ENCODE data around the gene TAS1R1.

Gene TAS1R1

GRCh38 chr1:6554907-6555778, at the start of gene TAS1R1:
TAS1R1 (plus strand) TSS chr1:6555307; CDS start chr1:6555374, 67 bp downstream.
- DNase-seq (ENCODE audit: low read depth), result no peak

GRCh38 chr1:6505367-6506209, 49.5 kb upstream of the TAS1R1 start:
- DNase-seq (ENCODE audit: low read depth), result no peak

DNA sequence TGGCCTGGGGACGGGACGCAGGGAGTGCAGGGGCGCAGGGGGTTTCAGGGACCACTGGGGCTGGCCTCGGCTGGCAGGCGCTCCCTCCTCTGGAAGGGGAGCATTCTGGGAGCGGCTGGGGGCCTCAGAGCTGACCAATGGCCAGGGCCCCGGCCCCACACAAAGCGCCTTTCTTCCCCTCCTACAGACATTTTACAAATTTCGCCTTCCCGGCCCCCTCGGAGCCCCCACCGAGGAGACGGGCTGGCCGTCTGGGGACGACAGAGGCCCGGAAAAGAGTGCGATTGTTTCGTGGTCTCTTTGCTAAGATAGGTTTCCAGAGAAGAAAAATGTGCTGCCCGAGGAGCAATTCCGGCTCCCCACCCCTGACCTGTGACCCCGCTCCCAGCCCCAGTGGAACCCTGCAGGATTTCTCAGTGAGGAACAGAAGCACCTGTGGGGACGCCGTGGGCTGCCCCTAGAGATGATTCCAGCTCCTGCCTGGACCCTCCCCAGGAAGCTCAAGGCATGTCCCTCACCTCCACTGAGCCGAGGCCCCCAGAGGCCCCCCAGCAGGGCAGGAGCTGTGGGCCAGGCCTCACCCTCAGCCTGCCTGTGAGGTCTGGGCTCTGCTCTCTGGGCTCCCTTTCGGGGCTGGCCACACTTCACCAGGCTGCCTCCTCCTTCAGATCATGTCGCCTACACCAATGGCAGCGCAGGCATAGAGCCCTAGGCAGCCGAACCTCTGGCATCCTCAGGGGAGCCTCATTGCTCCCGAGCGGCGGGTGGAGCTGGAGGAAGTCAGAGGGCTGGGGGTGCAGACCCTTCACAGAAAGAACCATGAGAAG, 48.7 kb upstream of the TAS1R1 start:
- no peak for DNase-seq (ENCODE audit: low read depth)

DNA sequence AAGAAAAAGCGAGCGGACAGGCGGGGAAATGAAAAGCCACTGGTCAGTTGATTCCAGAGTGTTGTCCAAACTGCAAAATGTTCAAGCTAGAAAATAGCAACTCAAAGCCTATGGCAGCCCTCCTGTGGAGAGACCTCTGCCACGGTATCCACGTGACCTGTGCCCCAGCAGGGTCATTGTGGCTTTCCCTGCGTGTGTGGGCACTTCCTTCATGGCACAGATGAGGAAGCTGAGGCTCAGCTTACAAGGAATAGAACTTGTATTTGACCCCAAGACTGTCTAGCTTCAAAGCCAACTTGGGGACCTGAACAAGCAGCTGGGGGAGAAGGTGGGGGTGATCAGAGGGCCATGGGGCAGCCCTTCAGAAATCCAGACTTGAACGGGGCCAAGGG, 48.1 kb upstream of the TAS1R1 start:
- DNase-seq (ENCODE audit: low read depth), result no peak

DNA sequence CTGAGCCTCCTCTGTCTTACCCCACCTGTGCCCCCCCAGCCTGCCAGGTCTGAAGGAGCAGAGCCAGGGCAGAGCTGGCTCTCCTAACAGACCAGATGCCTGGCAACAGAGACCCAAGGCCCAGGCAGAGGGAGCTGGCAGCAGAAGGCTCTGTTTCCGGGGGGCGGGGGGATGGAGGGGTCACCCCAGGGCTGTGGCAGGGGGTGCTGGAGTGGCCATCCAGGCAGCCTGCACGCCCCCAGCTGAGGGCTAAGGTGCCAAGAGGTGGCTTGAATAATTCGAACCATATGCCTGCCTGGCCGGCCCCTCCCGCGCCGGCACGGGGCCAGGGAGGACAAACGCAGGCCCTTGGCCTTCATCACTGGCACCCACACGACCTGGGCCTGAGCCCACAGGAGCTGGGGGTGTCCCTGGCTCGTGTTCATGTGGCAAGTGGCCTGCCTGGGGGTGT, 47.6 kb upstream of the TAS1R1 start:
- no peak for DNase-seq (ENCODE audit: low read depth)

GRCh38 chr1:6508154-6508815, 46.8 kb upstream of the TAS1R1 start:
- no peak for DNase-seq (ENCODE audit: low read depth)

DNA sequence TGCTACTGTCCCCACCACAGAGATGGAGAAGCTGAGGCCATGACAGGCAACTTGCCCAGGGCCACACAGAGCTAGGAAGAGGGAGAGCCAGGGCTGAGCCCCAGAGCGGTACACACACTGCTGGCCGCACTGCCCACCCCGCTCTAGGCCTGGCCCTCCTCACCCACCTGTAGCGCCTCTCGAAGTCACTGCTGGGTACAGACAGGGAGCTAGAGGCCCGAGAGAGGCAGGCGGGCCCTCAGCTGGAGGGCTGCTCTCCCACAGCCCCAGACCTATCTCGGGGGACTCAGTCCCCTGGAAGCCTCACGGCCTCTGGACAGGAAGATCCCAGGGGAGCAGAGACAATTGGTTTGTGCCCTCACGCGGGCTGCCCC, 46.3 kb upstream of the TAS1R1 start:
- no peak for DNase-seq (ENCODE audit: low read depth)

- no peak for DNase-seq (ENCODE audit: low read depth)
These were observed 45.7 kb upstream of the TAS1R1 start for GRCh38 chr1:6509220-6509918.

- no peak for DNase-seq (ENCODE audit: low read depth)
These were observed 45.2 kb upstream of the TAS1R1 start for GRCh38 chr1:6509919-6510291.

DNA sequence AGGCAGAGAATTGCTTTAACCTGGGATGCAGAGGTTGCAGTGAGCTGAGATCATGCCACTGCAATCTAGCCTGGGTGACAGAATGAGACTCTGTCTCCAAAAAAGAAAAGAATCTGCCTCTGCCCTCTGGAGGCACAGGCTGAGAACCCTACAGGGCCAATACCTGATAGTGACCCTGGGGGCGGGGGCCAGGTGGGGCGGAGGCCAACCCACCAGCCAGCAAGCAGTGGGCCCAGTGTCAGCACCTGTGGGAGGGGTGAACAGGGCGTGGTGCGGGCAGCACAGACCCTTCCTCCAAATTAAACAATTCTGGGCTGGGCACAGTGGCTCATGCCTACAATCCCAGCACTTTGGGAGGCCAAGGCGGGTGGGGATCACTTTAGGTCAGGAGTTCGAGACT, 44.6 kb upstream of the TAS1R1 start:
- no peak for DNase-seq (ENCODE audit: low read depth)

GRCh38 chr1:6511056-6511455, 44.1 kb upstream of the TAS1R1 start:
- no peak for DNase-seq (ENCODE audit: low read depth)

DNA sequence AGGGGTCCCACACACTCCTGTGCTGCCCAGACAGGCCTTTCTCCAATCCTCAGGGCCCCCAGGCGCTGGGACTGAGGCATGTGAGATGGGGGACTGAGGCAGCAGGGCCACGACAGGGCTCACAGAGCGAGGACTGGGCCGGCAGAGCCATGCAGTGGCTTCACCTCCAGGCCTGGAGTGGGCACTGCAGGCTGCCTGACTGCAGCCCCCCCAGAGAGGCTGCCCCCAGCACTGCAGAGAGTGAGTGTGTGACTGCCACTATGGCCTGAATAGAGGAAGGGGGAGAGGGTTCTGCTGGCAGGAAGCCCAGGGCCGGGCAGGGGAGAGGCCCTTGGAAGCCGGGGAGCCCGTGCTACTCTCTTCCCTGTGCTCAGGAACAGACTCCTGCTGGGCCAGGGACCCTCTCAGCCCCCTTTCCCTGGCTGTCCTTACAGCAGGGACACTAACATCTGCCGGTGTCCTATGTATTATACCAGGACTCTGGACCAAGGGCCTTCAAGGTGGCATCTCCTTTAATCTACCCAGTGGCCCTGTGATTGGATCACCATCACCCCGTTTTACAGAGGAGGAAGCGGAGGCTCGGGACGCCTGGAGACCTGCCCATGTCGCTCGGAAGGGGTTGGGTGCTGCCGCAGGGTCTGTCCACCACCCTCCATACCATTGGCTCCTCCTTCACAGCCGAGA, 43.4 kb upstream of the TAS1R1 start:
- no peak for DNase-seq (ENCODE audit: low read depth)

DNA sequence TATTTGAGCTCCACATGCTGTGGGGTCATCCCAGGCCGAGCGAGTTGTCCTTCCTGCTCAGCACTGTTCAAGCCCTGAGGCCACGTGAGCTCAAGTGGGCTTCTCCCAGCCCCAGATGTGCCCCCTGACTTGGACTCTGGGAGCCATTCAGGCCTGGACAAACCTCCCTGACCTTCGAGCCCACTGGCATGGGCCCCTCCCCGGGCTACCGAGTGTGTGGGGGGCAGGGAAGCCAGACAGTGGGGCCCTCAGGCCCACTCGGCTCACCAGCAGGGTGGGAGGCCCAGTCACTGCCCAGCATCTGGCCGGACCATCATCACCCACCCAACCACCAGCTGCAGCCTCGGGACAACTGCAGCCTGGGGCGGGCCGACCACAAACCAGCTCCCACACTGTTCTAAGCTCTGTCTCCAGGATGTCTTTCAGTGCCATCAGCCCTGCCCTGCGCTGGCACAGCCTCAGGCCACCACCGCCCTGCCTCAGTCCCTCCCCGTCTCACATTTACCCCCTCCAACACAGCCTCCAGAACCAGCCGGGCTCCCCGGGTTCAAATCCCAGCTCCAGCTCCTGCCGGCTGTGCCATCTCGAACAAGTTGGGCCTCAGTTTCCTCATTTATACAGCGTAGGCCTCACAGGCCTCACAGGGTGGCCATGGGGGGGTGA, 42.7 kb upstream of the TAS1R1 start:
- DNase-seq (ENCODE audit: low read depth), result no peak

DNA sequence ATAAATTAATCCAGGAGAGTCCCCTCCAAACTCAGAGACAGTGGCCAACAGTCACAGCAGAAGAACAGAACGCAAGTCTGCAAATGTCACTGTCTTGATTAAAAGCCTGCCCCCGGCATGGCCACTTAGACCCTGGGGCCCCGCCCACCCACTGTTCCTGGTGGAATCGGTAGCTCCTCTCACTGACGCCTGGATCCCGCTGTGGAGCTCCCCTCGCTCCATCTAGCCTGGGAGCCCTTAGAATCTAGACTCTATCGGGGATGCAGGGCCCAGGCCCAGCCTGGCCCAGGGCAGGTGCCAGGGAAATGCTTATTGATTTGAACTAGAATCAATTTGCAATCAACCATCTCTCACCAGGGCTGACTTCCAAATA, 42.2 kb upstream of the TAS1R1 start:
- DNase-seq (ENCODE audit: low read depth), result no peak

DNA sequence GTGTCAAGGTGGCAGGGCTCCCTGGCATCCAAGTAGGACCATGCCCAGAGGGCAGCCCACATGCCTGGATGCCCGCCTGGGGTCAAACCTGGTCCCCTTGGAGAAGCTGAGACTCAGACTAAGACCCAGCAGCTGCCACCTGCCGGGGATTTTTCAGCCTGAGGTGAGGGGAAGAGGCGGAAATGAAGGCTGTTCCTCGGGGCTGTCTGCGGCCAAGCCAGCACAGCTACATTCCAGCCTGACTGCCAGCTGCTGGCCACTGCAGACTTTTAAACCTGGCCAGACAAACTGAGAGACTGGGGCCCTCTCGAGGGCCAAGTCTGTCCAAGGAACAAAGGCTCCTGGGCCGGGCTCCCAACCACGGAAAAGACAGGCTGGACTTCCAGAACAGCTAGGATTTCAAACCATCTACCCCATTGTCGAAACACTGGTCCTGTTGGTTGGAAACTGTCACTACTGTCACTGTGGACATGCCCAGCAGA, 41.7 kb upstream of the TAS1R1 start:
- DNase-seq (ENCODE audit: low read depth), result no peak

DNA sequence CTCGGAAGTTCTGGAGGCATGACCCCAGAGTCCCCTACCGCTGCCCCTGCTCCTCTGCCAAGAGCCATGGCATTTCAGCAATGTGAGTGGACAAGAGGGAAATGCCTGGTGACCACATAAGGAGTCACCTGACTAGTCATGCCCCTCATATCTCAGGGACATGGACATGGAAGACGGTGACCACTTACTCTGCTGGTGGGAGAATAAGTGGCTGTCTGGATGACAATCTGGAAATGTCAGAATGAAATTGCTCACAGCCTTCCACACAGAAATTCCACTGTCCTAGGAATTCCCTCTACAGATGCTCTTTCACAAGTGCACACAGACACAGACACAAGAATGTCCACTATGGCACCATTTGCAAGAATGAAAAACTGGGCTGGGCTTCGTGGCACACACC, 39.3 kb upstream of the TAS1R1 start:
- no peak for DNase-seq (ENCODE audit: low read depth)

- no peak for DNase-seq (ENCODE audit: low read depth)
These were observed 37.7 kb upstream of the TAS1R1 start for GRCh38 chr1:6517435-6517851.

DNA sequence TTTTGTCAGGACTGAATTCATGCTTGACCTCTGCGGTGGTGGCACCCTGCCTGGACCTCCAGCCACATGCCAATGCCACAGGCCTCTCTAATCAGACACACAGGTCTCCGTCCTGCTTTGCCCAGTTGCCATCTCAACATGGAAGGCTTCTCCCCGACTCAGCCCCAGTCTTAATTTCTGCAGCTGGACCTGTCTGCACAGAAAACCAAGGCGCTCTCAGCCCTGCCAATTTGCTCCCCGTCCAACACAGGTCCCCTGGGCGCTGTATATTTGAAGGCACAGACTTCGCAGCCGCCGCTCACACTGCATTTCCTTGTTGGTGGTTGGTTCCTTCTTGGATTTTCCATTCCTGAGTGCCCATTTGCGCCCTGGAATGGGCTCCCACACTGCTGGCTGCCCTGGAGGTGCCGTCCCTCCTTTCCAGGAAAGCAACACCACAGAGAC, 35.6 kb upstream of the TAS1R1 start:
- no peak for DNase-seq (ENCODE audit: low read depth)

DNA sequence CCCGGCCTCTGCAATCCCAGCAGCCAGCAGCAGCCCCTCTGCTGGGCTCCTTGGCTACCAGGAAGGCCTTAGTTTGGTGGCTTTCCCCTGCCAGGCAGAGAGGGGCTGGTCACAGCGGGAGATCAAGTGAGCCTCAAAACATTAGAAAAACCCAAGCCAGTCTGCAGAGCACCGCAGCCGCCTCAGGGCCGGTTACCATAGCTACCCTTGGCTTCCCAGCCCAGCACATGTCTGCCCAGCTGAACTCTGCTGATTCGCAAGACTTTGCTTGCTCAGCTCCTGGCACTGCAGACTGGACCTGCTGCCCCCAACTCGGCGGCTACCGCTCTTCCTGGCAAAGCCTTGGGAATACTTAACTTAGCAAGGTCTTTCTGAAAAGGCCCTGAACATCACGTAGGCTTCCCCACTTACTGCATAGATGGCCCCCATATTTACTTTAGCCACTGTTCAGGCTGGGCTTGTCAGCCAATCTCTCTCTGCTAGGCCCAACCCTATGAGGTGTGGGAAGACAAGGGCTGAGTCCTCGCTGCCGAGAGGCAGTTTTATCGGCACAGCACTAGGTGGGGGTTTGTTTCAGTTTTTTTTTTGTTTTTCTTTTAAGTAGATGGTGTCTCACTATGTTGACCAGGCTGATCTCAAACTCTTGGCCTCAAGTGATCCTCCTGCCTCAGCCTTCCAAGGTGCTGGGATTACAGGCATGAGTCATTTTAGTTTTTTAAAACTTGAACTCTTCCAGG, 35.0 kb upstream of the TAS1R1 start:
- DNase-seq (ENCODE audit: low read depth), result no peak
